Stimulated activated CD4-positive, alpha-beta T cell treated with anti-CD3 and anti-CD28 coated beads, Interleukin-12 subunit alpha, Interleukin-12 subunit beta, amount 100 ng/mL, for 4 hours (primary cell): Measurements from ENCODE around the gene HTRA1.

Source experiments
- DNase-seq: peaks from one replicate; pipeline ENCODE4 v3.0.0-alpha.2; 2020

HTRA1 gene

GRCh38 chr10:122461367-122461728 lies at the start of gene HTRA1:
Gene HTRA1, plus strand, starts transcription at chr10:122461553. Its CDS starts 100 bp downstream, at chr10:122461653.
- no peak for DNase-seq

GRCh38 chr10:122413327-122413726 lies 48.0 kb upstream of the HTRA1 start:
- no peak for DNase-seq

- DNase-seq: no peak
Measured at GRCh38 chr10:122417667-122418066, 43.7 kb upstream of the HTRA1 start.

GRCh38 chr10:122419016-122419415 lies 42.3 kb upstream of the HTRA1 start:
- DNase-seq: no peak

GRCh38 chr10:122419876-122420623 lies 41.3 kb upstream of the HTRA1 start:
- DNase-seq: no peak

- DNase-seq: no peak
Measured at GRCh38 chr10:122420624-122421007, 40.7 kb upstream of the HTRA1 start.

- no peak for DNase-seq
Measured at GRCh38 chr10:122421054-122421625, 40.2 kb upstream of the HTRA1 start.

- no peak for DNase-seq
Measured at GRCh38 chr10:122421742-122422141, 39.6 kb upstream of the HTRA1 start.

GRCh38 chr10:122422266-122422989 lies 38.9 kb upstream of the HTRA1 start:
- no peak for DNase-seq

GRCh38 chr10:122424059-122424458 lies 37.3 kb upstream of the HTRA1 start:
- no peak for DNase-seq

- DNase-seq: no peak
Measured at GRCh38 chr10:122426829-122427228, 34.5 kb upstream of the HTRA1 start.

- DNase-seq: no peak
Measured at GRCh38 chr10:122427280-122427679, 34.1 kb upstream of the HTRA1 start.

GRCh38 chr10:122435212-122435827 lies 26.0 kb upstream of the HTRA1 start:
- no peak for DNase-seq

- DNase-seq: no peak
Measured at GRCh38 chr10:122441961-122442360, 19.4 kb upstream of the HTRA1 start.

- no peak for DNase-seq
Measured at GRCh38 chr10:122445469-122445868, 15.9 kb upstream of the HTRA1 start.

- DNase-seq: no peak
Measured at GRCh38 chr10:122445904-122446303, 15.4 kb upstream of the HTRA1 start.

- no peak for DNase-seq
Measured at GRCh38 chr10:122446668-122447423, 14.5 kb upstream of the HTRA1 start.

GRCh38 chr10:122448600-122448999 lies 12.8 kb upstream of the HTRA1 start:
- DNase-seq: no peak

- no peak for DNase-seq
Measured at GRCh38 chr10:122449153-122449552, 12.2 kb upstream of the HTRA1 start.

GRCh38 chr10:122450353-122450990 lies 10.9 kb upstream of the HTRA1 start:
- DNase-seq: no peak

- DNase-seq: no peak
Measured at GRCh38 chr10:122454071-122454470, 7.3 kb upstream of the HTRA1 start.

- DNase-seq: no peak
Measured at GRCh38 chr10:122454603-122455080, 6.7 kb upstream of the HTRA1 start, which contains the start of gene ARMS2. Gene ARMS2, plus strand, starts transcription at chr10:122454653. Its CDS starts 75 bp downstream, at chr10:122454728.
